KMS-11 (cell line): ENCODE measurements around the gene RNF220.

Source experiments
- H2AFZ ChIP-seq: fragments of 200-600 bp; sonication (generic); 2 replicates; pipeline ENCODE4 v1.6.1; 2016; ENCODE audit warnings: antibody characterized with exemption, mixed run types, low read depth
- H3K27ac ChIP-seq: fragments of 200-600 bp; sonication (generic); 2 replicates; pipeline ENCODE4 v1.6.1; 2016; ENCODE audit warnings: mild to moderate bottlenecking, mixed run types
- H3K27me3 ChIP-seq: fragments of 200-600 bp; sonication (generic); 2 replicates; pipeline ENCODE4 v1.6.1; 2017; ENCODE audit warnings: mild to moderate bottlenecking, low read depth, mixed run types, moderate library complexity; ENCODE audit not compliant: insufficient read depth
- H3K36me3 ChIP-seq: fragments of 200-600 bp; sonication (generic); 2 replicates; pipeline ENCODE4 v1.6.1; 2017; ENCODE audit warnings: mild to moderate bottlenecking, mixed run types; ENCODE audit not compliant: insufficient read depth
- H3K4me1 ChIP-seq: fragments of 200-600 bp; sonication (generic); 2 replicates; pipeline ENCODE4 v1.6.1; 2016; ENCODE audit warnings: mild to moderate bottlenecking, low read depth, mixed run types; ENCODE audit not compliant: poor library complexity, severe bottlenecking
- H3K4me2 ChIP-seq: fragments of 200-600 bp; sonication (generic); 2 replicates; pipeline ENCODE4 v1.7.0; 2016; ENCODE audit warnings: mild to moderate bottlenecking, mixed run types
- H3K4me3 ChIP-seq: fragments of 200-600 bp; sonication (generic); IDR thresholded peaks from 2 replicates; pipeline ENCODE4 v1.6.1; 2017; ENCODE audit warnings: low read depth, low read length, mixed read lengths; ENCODE audit not compliant: insufficient read depth
- H3K79me2 ChIP-seq: fragments of 200-600 bp; sonication (generic); 2 replicates; pipeline ENCODE4 v1.6.1; 2016; ENCODE audit warnings: low read depth, mixed run types; ENCODE audit not compliant: insufficient read depth
- H3K9ac ChIP-seq: fragments of 200-600 bp; sonication (generic); 2 replicates; pipeline ENCODE4 v1.6.1; 2016; ENCODE audit warnings: mild to moderate bottlenecking, mixed run types
- H4K20me1 ChIP-seq: fragments of 200-600 bp; sonication (generic); 2 replicates; pipeline ENCODE4 v1.6.1; 2016; ENCODE audit warnings: mild to moderate bottlenecking, mixed run types; ENCODE audit not compliant: insufficient read depth
- TF ChIP-seq, protein P1 (sequence below): fragments of 200-600 bp; sonication (generic); conservative IDR thresholded peaks from 2 replicates; pipeline ENCODE4 v1.6.1; 2017; ENCODE audit warnings: low read depth, mild to moderate bottlenecking, antibody characterized with exemption, low read length, moderate library complexity, mixed read lengths

RNF220 gene

DNA sequence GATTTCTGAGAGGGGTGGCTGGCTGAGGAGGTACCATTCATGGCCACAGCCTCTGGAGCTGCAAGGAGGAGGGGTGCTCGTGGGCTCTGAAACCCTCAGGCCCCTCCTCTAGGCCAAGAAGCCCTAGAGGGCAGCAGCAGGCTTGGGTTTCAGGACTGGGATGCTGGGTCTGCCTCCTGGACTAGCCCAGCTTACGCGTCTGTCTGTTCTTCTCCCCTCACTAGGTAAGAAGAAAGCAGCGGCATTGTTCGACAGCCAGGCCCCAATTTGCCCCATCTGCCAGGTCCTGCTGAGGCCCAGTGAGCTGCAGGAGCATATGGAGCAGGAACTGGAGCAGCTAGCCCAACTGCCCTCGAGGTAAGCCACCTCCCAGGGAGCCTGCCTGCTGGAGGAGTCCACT lies 208.9 kb downstream of the RNF220 start:
- H3K4me1 ChIP-seq, result no peaks in the 10 kb centered on the region
- no peaks in the 10 kb centered on the region for H3K27me3 ChIP-seq
- no peak overlapping the region for H3K9ac ChIP-seq
- no peak overlapping the region for H3K27ac ChIP-seq
- H4K20me1 ChIP-seq, result no peaks in the 10 kb centered on the region
- no peak overlapping the region for H3K4me2 ChIP-seq
- H2AFZ ChIP-seq, result no peak overlapping the region
- H3K36me3 ChIP-seq, result no peaks in the 10 kb centered on the region
- no peaks in the 10 kb centered on the region for H3K79me2 ChIP-seq
- TF ChIP-seq, protein P1, sequence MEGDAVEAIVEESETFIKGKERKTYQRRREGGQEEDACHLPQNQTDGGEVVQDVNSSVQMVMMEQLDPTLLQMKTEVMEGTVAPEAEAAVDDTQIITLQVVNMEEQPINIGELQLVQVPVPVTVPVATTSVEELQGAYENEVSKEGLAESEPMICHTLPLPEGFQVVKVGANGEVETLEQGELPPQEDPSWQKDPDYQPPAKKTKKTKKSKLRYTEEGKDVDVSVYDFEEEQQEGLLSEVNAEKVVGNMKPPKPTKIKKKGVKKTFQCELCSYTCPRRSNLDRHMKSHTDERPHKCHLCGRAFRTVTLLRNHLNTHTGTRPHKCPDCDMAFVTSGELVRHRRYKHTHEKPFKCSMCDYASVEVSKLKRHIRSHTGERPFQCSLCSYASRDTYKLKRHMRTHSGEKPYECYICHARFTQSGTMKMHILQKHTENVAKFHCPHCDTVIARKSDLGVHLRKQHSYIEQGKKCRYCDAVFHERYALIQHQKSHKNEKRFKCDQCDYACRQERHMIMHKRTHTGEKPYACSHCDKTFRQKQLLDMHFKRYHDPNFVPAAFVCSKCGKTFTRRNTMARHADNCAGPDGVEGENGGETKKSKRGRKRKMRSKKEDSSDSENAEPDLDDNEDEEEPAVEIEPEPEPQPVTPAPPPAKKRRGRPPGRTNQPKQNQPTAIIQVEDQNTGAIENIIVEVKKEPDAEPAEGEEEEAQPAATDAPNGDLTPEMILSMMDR, result no peak
- H3K4me3 ChIP-seq, result no peak overlapping the region

DNA sequence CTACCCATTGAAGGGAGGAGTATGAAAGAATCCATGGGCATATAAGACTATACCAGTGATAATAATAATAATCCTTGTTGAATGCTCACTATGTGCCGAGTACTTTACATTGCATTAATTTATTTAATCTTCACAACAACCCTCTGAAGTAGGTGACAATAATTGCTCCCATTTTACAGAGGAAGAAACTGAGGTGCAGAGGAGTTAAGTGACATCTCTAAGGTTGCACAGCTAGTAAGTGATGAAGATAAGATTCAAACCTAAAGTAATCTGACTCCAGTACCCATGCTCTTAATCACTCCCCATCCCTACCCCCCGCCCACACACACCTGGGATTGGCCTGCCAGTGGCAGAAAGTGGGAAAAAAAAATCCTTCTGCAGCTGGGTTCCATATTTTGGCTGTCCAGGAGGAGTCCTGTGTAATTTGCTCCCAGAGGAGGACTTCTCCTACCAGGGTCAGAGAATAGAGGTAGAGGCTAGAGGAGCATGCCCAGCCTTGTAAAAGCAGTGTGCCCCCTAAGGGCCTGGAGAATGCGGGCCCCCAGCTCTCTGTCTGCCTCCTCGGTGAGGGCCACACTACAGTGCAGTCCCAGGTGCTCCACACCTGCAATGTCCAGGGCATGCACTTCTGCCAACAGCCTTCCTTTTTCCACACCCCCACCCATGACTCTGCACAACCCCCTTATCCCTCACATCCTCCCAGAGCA lies 211.4 kb downstream of the RNF220 start:
- H2AFZ ChIP-seq, result no peak overlapping the region
- H3K4me3 ChIP-seq, result no peak overlapping the region
- no peak overlapping the region for H3K27ac ChIP-seq
- no peaks in the 10 kb centered on the region for H3K27me3 ChIP-seq
- no peaks in the 10 kb centered on the region for H3K36me3 ChIP-seq
- H4K20me1 ChIP-seq, result no peaks in the 10 kb centered on the region
- H3K4me1 ChIP-seq, result no peaks in the 10 kb centered on the region
- no peak overlapping the region for H3K4me2 ChIP-seq
- H3K9ac ChIP-seq, result no peak overlapping the region
- TF ChIP-seq, protein P1, result no peak
- no peaks in the 10 kb centered on the region for H3K79me2 ChIP-seq

DNA sequence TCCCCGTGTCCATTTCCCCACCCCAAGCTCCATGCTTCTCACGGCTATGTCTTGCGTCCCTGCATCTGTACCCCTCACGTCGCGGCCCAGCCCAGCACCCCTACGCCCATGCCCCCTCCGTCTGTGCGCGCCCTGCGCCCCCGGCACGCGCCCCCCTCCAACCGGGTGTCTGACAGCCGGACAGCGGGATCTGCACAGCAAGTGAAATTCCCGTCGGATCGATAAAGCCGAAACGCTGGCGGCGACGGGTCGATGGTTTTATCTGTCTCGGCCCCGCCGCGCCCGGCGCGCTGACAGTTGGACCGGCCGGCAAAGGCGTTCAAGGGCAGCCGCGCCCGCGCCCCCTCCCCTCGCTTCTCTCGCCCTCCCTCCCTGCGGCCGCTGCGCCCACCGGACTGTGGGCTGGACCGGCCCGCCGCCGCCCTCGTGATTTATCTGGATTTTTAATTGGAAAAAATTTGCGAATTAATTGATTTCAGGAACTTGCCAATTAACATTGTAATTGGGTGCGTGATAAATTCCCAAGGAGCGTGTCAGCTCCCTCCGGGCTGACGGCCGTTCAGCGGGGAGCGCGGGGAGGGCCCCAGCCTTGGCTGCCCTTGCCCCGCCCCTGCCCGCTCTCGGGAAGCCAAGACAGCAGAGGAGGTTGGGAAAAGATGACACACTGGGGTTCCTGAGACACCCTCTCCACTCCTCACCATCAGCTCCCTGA lies 212.1 kb downstream of the RNF220 start:
- Histone ChIP-seq H3K27me3 (no peaks in the 10 kb centered on the region), H2AFZ (no peak overlapping the region), H3K4me3 (no peak overlapping the region), H3K27ac (no peak overlapping the region), H4K20me1 (no peaks in the 10 kb centered on the region), H3K79me2 (no peaks in the 10 kb centered on the region), H3K36me3 (no peaks in the 10 kb centered on the region), H3K9ac (no peak overlapping the region), H3K4me1 (no peaks in the 10 kb centered on the region), H3K4me2 (no peak overlapping the region)
- TF ChIP-seq, protein P1, result no peak

DNA sequence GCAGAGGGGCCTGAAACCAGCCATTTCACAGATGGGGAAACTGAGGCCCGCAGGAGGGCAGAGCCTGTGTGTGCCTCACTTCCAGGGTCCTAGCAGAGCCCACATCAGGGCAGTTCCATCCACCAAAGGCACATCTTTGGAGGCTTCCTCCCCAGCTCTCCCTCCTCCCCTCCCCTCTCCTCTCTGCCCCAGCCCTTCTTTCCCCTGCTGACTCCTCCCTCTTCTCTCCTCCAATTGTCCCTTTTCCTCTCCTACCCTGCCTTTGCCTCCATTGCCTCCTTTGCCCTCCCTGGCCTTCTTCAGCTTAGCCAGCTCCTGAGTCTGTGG lies 212.6 kb downstream of the RNF220 start:
- Histone ChIP-seq H3K36me3 (no peaks in the 10 kb centered on the region), H3K9ac (no peak overlapping the region), H3K4me1 (no peaks in the 10 kb centered on the region), H3K4me3 (no peak overlapping the region), H3K27ac (no peak overlapping the region), H4K20me1 (no peaks in the 10 kb centered on the region), H3K4me2 (no peak overlapping the region), H2AFZ (no peak overlapping the region), H3K27me3 (no peaks in the 10 kb centered on the region), H3K79me2 (no peaks in the 10 kb centered on the region)
- TF ChIP-seq, protein P1, result no peak
